ENCODE measurements around the gene PTPN3. TPM values are rescaled to one million over a fixed set of nuclear protein-coding genes. Genes with fewer than 3 reads are reported as not detected.

The PTPN3 gene
- total RNA-seq, 1 donor from 2014 or later, result 6.8 TPM

DNA sequence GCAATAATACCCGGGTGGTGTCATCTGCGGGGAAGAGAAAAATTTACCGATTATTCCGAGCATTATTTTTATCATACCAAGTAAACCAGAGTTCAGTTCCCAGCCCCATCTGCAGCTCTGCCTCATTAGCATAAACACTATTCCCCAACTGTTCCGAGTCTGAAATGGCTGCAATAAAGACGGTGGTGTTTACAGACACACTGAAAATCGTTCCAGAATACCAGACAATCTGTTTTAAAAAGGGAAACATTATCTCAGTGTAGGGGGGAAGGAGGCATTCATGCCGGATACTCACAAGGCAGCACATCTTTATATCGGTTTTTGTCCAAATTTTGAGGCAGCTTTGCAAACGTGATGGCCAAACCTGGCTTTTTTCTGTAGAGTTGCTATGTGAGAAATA is 106.9 kb downstream of the PTPN3 start:
- no peaks in the 10 kb centered on the region for H3K9me3 Mint-ChIP-seq
- no peak overlapping the region for H3K4me3 Mint-ChIP-seq
- H3K4me1 Mint-ChIP-seq, result no peaks in the 10 kb centered on the region
- DNase-seq (ENCODE audit: low spot score in 2 of 2, unreplicated experiment in 2 of 2), result no peak
- TF ChIP-seq, protein P1, sequence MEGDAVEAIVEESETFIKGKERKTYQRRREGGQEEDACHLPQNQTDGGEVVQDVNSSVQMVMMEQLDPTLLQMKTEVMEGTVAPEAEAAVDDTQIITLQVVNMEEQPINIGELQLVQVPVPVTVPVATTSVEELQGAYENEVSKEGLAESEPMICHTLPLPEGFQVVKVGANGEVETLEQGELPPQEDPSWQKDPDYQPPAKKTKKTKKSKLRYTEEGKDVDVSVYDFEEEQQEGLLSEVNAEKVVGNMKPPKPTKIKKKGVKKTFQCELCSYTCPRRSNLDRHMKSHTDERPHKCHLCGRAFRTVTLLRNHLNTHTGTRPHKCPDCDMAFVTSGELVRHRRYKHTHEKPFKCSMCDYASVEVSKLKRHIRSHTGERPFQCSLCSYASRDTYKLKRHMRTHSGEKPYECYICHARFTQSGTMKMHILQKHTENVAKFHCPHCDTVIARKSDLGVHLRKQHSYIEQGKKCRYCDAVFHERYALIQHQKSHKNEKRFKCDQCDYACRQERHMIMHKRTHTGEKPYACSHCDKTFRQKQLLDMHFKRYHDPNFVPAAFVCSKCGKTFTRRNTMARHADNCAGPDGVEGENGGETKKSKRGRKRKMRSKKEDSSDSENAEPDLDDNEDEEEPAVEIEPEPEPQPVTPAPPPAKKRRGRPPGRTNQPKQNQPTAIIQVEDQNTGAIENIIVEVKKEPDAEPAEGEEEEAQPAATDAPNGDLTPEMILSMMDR (IDR thresholded peaks at IDR 0.05; ENCODE audit: unreplicated experiment), result no peak
- peaks cover 19% of the 10 kb centered on the region for H3K36me3 Mint-ChIP-seq
- H3K27me3 Mint-ChIP-seq (ENCODE audit: low read depth), result no peaks in the 10 kb centered on the region
- H3K27ac Mint-ChIP-seq, result no peak overlapping the region

DNA sequence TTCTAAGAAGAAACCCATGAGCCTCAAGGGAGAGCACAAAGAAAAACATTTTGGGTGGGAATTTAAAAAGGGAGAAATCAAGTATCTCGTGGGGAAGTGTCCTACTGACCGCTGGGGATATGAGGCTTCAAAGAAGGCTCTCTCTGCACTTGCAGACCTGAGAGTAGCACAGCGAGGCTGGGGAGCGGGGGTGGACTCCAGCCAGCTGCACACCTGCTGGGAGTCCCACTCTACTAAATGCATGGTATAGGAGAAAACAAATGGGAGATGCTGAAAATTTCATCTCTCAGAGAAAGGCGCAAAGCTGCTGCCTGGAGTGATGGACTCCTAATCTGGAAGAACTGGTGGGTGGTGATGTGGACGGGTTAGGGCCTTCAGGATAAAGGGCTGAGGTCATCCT is 110.3 kb downstream of the PTPN3 start:
- Mint-ChIP-seq H3K36me3 (peaks cover 30% of the 10 kb centered on the region), H3K4me1 (no peaks in the 10 kb centered on the region), H3K27ac (no peak overlapping the region), H3K9me3 (no peaks in the 10 kb centered on the region), H3K27me3 (ENCODE audit: low read depth) (no peaks in the 10 kb centered on the region), H3K4me3 (no peak overlapping the region)
- TF ChIP-seq, protein P1 (IDR thresholded peaks at IDR 0.05; ENCODE audit: unreplicated experiment), result no peak
- DNase-seq (ENCODE audit: low spot score in 2 of 2, unreplicated experiment in 2 of 2), result no peak

DNA sequence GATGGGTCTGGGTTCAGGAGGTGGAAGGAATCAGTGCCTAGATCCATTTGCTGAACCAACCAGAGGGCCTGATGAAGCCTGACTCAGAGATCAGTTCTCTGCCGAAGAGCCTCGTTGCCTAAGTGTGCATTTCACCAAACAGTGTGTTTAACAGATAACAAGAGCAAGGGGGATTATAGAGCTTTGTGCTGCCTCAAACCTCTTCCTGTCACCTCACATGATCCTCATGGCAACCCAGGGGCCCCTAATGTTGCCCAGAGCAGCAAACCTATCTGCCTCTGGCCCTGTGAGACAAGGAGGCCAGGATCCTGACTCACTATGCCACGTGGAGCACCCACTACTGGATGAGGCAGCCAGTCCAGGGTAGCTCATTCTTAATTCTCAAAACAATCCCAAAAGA is 110.9 kb downstream of the PTPN3 start:
- Mint-ChIP-seq H3K4me3 (no peak overlapping the region), H3K9me3 (no peaks in the 10 kb centered on the region), H3K36me3 (peaks cover 36% of the 10 kb centered on the region), H3K4me1 (no peaks in the 10 kb centered on the region), H3K27ac (no peak overlapping the region), H3K27me3 (ENCODE audit: low read depth) (no peaks in the 10 kb centered on the region)
- DNase-seq (ENCODE audit: low spot score in 2 of 2, unreplicated experiment in 2 of 2), result no peak
- TF ChIP-seq, protein P1 (IDR thresholded peaks at IDR 0.05; ENCODE audit: unreplicated experiment), result no peak

DNA sequence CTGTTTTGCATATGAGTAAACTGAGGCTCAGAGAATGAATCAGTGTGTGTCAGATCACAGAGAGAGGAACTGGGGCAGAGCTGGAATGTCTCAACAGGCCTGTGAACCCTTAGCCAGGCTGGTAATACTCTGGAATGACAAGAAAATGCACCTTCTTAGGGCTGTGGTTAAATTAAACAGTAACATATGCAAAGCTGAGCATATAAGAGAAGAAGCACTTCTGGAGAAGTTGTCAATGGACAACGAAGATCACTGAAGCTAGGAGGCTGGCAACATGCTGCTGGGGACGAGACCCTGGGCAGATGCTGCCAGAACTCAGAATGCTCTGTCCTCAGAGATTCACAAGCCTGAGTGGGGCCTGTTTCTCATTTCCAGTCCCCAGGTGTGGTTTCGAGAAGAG is 112.6 kb downstream of the PTPN3 start:
- Mint-ChIP-seq H3K27ac (no peak overlapping the region), H3K4me3 (no peak overlapping the region), H3K4me1 (no peaks in the 10 kb centered on the region), H3K9me3 (no peaks in the 10 kb centered on the region), H3K27me3 (ENCODE audit: low read depth) (no peaks in the 10 kb centered on the region), H3K36me3 (peaks cover 36% of the 10 kb centered on the region)
- TF ChIP-seq, protein P1 (IDR thresholded peaks at IDR 0.05; ENCODE audit: unreplicated experiment), result no peak
- no peak for DNase-seq (ENCODE audit: low spot score in 2 of 2, unreplicated experiment in 2 of 2)

DNA sequence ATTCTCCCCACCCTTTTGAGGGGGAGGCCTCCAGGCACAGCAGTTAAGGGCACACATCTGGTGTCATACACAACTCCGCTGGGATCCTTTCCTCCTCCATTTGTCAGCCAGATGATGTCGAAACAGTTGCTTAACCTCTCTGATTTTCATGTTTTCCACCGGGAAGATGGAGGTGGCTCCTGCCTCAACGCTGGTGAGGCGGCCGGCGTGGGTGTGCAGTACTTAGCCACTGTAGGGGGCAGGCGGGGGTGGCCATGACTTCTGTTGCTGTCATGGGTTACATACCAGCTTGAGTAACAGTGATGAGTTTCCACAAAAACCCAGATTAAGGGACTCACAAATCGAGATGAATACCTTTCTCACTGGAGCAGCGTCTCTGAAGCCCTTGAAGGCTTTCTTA is 114.2 kb downstream of the PTPN3 start:
- TF ChIP-seq, protein P1 (IDR thresholded peaks at IDR 0.05; ENCODE audit: unreplicated experiment), result no peak
- DNase-seq (ENCODE audit: low spot score in 2 of 2, unreplicated experiment in 2 of 2), result no peak
- H3K36me3 Mint-ChIP-seq, result peaks cover 42% of the 10 kb centered on the region
- no peaks in the 10 kb centered on the region for H3K27me3 Mint-ChIP-seq (ENCODE audit: low read depth)
- no peaks in the 10 kb centered on the region for H3K9me3 Mint-ChIP-seq
- no peak overlapping the region for H3K27ac Mint-ChIP-seq
- H3K4me3 Mint-ChIP-seq, result no peak overlapping the region
- no peaks in the 10 kb centered on the region for H3K4me1 Mint-ChIP-seq

DNA sequence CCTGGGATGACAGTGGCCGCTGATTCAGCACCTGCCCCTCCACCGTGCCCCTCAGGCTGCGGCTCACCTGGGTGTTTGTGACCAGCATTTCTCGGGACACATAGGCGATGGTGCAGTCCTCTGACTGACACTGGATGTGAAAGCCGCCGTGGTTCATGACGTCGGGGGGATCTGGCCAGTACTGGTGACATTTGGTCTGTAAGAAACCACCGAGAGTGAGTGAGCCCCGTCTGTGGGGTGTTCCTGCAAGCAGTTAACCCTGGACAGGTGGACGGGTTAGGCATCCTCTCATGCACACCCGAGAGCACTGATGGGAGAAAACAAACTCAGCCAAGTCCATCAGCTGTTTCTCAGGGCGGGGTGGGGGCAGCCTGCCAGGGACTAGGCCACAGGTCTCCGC is 114.8 kb downstream of the PTPN3 start:
- H3K36me3 Mint-ChIP-seq, result peaks cover 44% of the 10 kb centered on the region
- no peak overlapping the region for H3K27ac Mint-ChIP-seq
- peaks cover 4% of the 10 kb centered on the region for H3K9me3 Mint-ChIP-seq
- TF ChIP-seq, protein P1 (IDR thresholded peaks at IDR 0.05; ENCODE audit: unreplicated experiment), result no peak
- H3K4me3 Mint-ChIP-seq, result no peak overlapping the region
- no peaks in the 10 kb centered on the region for H3K4me1 Mint-ChIP-seq
- H3K27me3 Mint-ChIP-seq (ENCODE audit: low read depth), result no peaks in the 10 kb centered on the region
- no peak for DNase-seq (ENCODE audit: low spot score in 2 of 2, unreplicated experiment in 2 of 2)

Data from mesothelial cell of epicardium (in vitro differentiated cells).